ENCODE measurements around the gene SEMA3A.

- TF ChIP-seq CTCF (conservative IDR thresholded peaks at IDR 0.05; ENCODE audit: low read depth in 2 of 2) (no peak), ZNF114 (CRISPR knock-in tag; IDR thresholded peaks at IDR 0.05) (no peak), NANOG (IDR thresholded peaks at IDR 0.05; ENCODE audit: borderline replicate concordance) (no peak)
- TF ChIP-seq, protein P1, sequence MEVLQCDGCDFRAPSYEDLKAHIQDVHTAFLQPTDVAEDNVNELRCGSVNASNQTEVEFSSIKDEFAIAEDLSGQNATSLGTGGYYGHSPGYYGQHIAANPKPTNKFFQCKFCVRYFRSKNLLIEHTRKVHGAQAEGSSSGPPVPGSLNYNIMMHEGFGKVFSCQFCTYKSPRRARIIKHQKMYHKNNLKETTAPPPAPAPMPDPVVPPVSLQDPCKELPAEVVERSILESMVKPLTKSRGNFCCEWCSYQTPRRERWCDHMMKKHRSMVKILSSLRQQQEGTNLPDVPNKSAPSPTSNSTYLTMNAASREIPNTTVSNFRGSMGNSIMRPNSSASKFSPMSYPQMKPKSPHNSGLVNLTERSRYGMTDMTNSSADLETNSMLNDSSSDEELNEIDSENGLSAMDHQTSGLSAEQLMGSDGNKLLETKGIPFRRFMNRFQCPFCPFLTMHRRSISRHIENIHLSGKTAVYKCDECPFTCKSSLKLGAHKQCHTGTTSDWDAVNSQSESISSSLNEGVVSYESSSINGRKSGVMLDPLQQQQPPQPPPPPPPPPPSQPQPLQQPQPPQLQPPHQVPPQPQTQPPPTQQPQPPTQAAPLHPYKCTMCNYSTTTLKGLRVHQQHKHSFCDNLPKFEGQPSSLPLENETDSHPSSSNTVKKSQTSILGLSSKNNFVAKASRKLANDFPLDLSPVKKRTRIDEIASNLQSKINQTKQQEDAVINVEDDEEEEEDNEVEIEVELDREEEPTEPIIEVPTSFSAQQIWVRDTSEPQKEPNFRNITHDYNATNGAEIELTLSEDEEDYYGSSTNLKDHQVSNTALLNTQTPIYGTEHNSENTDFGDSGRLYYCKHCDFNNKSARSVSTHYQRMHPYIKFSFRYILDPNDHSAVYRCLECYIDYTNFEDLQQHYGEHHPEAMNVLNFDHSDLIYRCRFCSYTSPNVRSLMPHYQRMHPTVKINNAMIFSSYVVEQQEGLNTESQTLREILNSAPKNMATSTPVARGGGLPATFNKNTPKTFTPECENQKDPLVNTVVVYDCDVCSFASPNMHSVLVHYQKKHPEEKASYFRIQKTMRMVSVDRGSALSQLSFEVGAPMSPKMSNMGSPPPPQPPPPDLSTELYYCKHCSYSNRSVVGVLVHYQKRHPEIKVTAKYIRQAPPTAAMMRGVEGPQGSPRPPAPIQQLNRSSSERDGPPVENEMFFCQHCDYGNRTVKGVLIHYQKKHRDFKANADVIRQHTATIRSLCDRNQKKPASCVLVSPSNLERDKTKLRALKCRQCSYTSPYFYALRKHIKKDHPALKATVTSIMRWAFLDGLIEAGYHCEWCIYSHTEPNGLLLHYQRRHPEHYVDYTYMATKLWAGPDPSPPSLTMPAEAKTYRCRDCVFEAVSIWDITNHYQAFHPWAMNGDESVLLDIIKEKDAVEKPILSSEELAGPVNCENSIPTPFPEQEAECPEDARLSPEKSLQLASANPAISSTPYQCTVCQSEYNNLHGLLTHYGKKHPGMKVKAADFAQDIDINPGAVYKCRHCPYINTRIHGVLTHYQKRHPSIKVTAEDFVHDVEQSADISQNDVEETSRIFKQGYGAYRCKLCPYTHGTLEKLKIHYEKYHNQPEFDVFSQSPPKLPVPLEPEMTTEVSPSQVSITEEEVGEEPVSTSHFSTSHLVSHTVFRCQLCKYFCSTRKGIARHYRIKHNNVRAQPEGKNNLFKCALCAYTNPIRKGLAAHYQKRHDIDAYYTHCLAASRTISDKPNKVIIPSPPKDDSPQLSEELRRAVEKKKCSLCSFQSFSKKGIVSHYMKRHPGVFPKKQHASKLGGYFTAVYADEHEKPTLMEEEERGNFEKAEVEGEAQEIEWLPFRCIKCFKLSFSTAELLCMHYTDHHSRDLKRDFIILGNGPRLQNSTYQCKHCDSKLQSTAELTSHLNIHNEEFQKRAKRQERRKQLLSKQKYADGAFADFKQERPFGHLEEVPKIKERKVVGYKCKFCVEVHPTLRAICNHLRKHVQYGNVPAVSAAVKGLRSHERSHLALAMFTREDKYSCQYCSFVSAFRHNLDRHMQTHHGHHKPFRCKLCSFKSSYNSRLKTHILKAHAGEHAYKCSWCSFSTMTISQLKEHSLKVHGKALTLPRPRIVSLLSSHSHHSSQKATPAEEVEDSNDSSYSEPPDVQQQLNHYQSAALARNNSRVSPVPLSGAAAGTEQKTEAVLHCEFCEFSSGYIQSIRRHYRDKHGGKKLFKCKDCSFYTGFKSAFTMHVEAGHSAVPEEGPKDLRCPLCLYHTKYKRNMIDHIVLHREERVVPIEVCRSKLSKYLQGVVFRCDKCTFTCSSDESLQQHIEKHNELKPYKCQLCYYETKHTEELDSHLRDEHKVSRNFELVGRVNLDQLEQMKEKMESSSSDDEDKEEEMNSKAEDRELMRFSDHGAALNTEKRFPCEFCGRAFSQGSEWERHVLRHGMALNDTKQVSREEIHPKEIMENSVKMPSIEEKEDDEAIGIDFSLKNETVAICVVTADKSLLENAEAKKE (CRISPR knock-in tag; IDR thresholded peaks at IDR 0.05) = no peak
Measured at GRCh38 chr7:84209006-84209405, 14.4 kb upstream of the SEMA3A start.
